CMK (cell line): ENCODE measurements around the gene C1RL.
A peak's percentile ranks its signal among the peaks of the same experiment; 100 is the strongest.
"Not testable (repeated sequence)": the region's sequence is repeated elsewhere in the genome, so short reads cannot be mapped to it uniquely, and the experiment has no call there.

ENCODE experiments used
- DNase-seq: peaks from one replicate; pipeline ENCODE4 v3.0.0-alpha.2; 2010; ENCODE audit warnings: low read depth

Gene C1RL

DNA sequence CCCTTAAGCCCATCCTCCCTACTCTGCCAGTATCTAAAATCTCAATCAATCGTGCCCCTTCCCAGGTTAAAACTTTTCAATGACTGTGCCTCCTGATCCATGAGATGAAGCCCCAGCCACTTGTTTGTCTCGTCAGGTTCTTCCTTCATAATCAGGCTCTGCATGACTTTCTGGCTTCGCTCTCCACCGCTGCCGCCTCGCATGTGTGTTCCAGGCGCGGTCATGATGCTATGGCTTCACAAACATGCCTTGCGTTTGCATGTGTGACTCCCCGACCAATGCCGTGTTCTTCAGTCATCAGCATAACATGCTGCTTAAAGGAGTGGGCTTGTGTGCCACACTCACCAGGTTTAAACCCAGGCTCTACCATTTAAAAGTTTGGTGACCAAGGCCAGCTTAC is 5.0 kb upstream of the C1RL start:
- DNase-seq: no peak

DNA sequence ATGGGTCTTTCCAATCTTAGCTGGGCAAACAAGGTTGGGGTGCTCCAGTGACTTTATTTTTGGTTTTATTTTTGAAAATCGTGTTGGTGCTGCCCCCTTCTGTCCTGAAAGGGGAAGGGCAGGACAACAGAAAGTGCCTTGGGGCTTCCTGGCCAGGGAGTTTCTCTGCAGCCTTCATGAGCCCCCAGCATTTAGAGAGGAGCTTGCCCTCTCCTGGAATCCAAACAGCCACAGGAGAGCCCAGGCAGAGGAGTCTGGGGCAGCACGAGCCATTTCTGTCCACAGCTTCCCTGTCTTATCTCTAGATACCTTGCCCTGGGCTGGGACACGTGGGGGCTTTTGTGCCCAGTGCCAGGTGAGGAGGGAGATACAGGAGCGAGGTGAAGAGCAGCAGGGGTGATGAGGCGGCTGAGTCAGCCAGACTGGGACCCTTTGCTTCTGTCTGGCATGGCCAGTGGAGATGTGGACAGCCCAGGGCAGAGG is 4.4 kb upstream of the C1RL start:
- no peak for DNase-seq

DNA sequence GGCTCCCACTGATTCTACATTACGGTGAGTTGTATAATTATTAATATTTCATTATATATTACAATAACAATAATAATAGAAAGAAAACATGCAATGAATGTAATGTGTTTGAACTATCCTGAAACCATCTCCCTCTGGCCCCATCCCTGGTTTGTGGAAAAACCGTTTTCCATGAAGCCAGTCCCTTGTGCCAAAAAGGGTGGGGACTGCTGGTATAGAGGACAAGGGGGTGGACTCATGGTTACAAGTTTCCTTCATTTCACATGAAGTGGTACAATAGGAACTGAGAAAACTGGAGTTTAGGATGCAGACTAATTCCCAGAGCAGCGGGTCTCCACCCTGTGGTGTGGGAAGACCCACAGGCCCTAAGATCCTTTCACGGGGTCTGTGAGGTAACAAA is 3.0 kb upstream of the C1RL start:
- no peak for DNase-seq

DNA sequence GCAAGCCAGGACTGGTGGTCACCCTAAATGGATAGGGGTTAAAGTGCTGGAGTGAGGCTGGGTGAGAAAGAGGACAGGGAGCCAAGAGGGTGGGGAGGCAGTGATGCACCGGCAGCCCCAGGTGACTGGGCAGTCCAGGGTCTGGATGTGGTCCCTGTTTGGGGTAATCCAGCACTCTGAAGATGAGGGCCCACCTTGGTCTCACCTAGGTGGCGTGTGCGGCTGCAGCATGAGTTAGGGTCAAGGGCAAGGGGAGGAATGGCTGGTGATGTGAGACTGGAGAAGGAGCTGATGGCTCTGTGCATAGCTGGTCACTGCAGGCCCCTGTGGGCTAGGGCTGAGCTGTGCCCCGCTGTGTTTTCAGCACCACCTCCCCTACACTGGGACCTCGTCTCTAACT is 1.6 kb upstream of the C1RL start:
- no peak for DNase-seq

DNA sequence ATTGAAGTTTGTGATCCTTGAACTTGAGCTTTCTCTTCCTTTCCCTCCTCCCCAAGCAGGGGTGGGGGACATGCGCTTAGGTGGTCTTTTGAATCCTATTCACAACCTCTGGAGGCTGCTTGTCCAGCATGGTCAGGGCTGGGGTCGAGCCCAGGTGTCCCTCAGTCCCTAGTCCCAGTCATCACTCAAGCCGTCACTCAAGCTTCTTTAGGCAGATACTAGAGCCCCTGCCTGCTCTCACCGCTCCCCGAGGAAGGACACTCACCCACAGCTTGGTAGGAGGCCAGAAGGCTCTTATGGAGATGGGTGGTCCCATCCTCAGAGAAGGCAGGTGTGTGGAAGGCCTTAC is 532 bp upstream of the C1RL start:
- DNase-seq: no peak

DNA sequence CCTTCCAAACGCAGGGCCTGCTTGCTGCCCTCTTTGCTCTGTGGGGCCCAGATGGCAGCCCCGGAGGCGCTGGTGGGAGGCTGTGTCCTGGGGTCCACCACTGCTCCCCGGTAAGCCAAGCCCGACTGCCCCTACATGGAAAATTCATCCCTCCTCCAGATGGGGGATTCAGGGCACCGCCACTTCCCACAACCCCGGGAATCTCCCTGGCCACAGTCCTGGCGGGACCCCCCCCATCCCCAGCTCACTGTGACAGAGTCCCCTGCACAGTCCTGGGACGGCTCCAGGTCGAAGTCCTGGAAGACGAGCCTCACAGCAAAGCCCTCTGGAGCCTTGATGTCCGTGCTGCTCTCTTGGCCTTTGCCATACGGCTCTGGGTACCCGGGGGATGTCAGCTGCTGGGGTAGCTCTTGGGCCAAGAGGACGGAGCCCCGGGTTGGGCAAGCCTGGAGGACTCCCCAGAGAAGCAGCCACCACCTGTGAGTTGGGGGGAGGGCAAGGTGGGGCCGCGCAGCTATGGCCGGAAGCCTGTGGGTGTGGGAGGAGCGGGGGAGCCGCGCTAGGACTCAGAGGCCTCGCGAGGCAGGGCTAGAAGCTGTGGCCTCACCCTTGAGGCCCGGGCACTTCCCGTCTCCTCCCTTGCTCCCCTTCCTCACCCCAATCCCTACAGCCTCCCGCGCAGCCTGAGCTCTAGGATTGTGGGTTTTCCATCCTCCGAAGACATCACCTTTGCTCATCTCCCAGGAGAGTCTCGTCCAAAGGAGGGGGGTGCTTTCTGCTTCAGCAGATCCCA is 815 bp downstream of the C1RL start:
- DNase-seq: peak; percentile 91

DNA sequence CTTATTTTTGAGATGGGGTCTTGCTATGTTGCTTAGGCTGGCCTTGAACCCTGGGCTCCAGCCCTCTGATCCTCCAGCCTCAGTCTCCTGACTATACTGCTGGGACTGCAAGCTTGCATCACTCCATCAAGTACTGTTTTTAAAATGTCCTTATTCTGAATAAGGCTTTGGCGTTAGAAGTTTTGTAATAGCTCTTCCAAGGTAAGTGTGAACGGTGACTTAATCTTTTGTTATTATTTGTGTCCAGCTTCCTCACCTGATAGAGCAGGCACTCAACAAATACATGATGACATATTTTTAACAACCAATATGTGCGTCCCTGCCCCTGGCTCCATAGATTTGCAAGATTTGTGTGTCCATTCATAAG is 1.4 kb downstream of the C1RL start:
- DNase-seq: no peak

DNA sequence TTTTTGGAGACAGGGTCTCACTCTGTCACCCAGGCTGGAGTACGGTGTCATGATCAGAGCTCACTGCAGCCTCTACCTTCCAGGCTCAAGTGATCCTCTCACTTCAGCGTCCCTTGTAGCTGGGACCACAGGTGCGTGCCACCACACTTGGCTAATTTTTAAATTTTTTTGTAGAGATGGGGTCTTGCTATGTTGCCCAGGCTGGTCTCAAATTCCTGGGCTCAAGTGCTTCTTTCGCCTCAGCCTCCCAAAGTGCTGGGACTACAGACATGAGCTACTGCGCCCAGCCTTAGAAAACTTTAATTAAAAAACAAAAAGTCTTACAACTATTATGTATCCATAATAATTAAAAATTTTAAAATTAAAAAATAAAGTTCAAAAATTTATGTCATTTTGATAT is 1.8 kb downstream of the C1RL start:
- not testable (repeated sequence) for DNase-seq

DNA sequence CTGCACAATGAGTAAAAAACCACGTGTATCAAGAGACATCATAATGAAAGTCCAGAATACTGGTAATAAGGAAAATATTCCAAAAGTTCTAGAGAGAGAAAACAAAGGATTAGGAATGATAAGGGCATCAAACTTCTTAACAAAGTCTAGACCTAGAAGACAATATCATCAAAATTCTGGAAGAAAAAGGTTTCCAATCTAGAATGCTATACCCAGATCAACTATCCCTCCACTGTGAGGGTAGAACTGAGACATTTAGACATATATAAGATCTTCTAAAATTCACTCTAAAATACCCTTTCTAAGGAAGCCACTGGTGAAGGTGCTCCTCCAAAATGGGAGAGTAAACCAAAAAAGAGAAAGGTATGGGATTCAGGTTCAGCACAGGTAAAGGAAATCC is 2.9 kb downstream of the C1RL start:
- DNase-seq: no peak

DNA sequence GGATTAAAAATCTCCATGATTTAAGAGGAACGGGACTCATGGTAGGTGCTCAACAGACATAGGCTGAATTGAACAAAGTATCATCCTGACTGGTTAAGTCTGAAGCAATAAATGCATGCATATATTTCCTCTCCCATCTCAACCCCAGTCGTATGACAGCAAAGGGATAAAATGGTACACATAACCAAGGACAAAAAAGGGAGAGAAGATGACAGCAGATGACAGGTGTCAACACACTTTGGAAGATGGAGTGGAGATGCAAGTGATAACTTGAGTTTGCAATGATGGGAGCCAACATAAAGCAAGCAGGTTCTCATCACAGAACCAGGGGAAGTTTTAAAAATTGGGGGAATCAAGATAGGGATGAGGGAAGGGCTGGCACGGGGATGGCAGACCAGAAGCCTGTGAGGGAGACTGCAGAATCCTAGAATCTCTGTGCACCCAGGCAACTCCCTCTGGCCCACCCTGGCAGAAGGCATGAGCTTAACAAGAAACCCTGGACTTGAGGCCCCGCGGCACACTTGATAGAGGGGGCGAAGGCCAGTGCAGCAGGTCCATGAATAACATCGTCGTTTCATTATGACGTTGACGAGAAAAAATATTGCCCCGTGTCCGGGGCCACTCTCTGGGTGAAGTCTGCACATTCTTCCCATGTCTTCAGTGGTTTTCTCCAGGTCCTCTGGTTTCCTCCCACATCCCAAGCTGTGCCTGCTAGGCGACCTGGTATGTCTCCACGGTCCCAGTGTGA is 5.0 kb downstream of the C1RL start:
- DNase-seq: no peak

DNA sequence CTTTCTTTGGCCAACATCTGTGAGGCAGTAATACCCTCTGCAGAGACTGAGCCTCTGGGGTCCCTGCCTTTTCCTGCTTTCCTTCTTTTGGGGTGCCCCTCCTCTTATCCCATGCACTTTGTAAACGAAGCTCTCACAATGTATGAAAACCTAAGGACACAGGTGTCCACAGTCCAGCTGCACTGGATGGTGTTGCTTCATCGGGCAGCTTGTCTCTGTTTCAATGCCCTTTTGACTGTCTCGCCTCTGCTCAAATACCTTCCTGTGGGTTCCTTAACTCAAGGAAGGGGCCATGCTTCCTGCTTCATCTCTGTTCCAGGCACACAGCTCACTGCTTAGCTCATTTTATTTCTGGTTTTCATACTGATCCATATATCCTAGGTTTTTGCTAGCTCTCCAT is 6.4 kb downstream of the C1RL start:
- DNase-seq: no peak

DNA sequence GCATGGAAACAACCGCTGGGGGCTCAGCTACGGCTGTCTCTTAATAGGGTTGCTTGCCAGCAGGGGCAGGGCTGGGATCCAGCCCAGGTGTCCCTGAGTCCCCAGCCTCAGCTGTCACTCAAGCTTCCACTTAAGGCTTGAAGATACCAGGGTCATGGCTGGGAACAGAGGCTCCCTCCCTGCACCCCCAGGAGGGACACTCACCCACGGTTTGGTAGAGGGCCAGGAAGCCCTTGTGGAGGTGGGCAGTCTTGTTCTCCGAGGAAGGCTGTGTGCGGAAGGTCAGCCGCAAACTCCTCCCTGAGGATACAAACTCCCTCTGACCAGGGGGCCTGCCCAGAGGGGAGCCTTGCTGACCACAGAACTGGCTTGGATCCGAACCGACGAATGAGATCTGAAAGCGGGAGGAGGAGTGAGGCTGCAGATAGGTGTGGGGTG is 7.3 kb downstream of the C1RL start:
- no peak for DNase-seq

DNA sequence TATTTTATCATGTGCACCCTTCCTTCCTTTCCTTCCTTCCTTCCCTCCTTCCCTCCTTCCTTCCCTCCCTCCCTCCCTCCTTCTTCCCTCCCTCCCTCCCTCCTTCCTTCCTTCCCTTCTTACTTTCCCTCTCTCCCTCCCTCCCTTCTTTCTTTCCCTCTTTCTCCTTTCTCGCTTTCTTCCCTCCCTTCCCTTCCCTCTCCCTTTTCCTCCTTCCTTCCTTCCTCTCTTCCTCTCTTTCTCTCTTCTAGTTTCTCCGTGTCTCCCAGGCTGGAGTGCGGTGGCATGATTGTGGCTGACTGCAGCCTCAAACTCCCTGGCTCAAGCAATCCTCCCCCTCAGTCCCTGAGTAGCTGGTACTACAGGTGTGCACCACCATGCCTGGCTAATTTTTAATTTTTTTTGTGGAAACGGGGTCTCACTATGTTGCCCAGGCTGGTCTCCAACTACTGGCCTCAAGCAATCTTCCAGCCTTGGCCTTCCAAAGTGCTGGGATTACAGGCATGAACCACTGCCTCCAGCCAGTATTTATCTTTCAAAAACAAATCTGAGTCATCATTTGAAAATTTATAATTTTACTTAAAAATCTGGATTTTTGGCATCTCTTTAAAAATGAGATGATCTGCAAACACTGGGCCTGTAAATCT is 7.8 kb downstream of the C1RL start:
- no peak for DNase-seq

DNA sequence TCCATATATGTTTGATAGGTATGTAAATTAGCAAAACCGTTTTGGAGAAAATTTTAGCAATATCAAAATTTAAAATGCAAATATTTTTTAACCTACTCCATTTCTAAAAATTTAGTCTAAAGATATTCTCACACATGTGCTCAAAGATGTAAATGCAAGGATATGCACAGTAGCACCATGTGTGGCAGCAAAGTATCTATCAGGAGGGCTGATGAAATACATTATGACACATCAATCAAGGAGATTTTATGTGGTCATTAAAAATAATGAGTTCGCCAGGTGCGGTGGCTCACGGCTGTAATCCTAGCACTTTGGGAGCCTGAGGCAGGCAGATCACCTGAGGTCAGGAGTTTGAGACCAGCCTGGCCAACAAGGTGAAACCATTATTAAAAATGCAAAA is 8.8 kb downstream of the C1RL start:
- DNase-seq: no peak

DNA sequence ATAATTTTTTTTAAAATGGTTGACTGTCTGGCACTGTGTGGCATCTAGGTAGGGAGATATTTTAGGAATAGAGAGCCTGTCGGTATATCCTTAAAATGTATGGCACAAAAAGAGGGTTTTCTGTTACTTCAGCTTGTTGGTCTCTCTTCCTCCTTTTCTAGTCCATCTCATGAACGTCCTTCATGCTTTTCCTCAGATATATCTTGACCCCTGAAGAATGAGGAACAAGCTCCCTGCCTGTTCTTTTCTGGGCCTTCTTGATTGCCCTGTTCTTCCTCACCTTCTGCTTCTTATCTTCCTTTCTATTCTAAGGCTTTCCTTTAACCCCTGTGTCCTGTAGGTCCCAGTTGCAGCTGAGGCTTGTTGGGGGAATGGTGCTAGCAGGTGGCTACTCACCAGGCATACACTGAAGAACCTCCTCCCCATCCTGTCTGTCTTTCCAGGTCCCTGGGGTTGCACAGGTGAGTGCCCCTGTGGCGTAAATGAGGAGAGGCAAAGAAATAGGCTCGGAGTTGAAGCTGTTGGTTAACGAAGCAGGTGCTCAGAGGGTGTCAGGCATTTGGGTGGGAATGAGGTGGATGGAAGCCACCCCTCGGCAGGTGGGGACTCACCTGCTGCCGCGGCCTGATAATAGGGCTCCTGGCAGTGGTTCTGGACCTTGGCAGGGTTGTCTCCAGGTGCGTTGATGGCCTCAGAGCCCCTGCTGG is 9.6 kb downstream of the C1RL start:
- no peak for DNase-seq

DNA sequence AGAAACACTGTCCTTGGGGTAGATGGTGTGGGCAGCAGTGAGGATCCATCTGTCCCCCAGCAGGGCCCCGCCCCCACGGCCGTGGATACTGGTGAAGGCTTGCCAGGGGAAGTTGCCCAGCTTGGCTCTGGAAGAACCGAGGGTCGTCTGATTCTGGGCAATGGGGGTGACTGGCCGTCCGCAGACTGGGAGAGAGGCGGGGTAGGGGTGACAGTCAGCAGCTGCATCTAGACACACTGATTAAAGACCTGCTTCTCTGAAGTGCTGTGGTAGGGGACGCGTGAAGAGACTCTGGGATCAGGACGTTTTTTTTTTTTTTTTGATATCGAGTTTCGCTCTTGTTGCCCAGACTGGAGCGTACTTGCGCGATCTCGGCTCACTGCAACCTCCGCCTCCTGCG is 12.0 kb downstream of the C1RL start:
- no peak for DNase-seq

DNA sequence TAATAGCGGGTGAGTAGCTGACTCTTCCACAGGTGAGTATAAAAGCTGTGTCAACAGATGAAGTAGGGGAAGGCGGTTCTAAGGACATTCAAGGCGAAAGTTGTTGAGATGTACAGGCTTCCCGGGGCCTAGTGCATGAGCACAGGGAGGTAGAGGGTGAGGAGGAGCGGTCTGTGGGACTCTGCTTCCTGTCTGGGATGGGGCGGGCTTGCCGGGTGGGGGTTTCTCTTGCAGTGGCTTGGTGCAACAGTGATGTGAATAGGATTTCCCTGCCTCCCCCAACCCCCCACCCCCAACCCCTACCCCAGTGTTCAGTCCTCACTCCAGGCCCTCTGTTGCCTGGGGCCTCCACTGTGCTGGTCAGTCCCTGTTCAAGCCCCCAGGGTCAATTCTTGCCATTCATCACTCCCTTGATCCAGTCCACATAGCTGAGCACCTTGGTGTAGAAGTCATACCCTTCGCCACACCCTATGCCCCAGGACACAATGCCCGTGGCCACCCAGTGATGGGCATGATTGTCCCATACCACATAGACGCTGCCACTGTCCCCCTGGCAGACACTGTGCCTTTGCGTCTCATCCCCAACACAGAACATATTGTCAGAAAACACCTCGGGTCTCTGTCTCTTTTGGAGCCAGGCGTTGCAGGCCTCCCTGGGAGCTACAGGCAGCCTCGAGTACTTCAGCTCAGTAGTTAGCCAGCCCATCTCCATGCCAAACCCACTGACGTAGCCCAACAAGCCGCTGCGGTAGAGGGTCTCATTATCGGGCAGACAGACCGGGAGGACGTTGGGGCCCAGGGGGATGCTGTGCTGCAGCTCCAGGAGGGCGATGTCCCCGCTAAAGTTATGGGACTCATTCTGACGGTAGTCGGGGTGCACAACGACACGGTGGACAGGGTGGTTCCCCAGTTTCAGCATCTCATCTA is 12.7 kb downstream of the C1RL start:
- no peak for DNase-seq

DNA sequence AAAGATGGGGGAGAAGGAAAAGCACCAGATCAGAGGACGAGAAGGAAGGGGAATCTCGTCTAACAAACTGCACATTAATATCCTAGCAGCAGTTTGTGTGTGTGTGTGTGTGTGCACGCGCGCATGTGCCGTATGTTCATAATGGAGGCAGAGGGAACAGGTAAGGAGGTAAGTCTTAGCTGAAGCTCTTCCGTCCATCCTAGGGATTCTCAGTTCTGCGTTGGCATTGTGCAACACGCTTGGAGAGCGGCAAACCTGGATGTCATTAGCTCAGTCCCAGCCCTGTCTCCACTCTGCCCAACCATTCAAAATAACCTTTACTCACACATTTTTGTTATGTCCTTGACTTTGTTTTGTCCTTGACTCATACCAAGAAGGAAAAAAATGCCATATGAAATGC is 15.1 kb downstream of the C1RL start:
- no peak for DNase-seq

DNA sequence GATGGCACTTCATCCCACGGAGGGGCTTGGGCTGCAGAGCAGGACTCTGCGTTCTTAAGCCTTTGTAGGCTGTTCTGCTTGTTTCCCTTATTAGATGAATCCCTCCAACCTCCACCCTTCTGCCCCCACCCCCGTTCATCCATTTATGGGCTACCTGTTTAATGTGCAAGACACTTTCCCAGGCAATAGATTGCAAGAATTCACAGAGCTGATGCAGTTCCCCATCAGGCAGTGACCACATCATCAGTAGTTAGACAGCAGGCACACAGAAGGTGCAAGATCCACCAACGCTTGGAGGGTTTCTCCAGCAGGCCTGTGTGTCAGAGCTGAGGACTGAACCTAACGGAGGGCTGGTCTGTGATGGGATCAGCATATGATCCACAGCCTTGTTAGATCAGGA is 15.5 kb downstream of the C1RL start:
- DNase-seq: no peak

DNA sequence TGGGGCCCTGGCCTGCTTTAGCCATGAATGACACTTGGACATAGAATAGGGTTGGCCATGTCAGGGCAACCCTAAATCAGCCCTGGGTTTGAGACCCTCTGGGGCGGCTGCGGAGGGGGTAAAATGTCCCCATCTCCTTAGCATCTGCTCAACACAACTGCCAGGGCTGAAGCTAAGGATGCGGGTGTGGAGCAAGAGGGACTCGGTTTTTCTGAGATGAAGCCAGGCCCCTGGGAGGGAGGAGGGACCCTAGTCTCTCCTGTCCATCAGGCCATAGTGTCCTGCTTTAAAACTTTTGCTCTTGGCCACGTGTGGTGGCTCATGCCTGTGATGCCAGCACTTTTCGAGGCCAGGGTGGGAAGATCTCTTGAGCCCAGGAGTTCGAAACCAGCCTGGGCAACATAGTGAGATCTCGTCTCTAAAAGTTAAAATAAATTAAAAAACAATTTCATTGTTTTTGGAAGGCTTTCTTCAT is 16.0 kb downstream of the C1RL start:
- DNase-seq: no peak

DNA sequence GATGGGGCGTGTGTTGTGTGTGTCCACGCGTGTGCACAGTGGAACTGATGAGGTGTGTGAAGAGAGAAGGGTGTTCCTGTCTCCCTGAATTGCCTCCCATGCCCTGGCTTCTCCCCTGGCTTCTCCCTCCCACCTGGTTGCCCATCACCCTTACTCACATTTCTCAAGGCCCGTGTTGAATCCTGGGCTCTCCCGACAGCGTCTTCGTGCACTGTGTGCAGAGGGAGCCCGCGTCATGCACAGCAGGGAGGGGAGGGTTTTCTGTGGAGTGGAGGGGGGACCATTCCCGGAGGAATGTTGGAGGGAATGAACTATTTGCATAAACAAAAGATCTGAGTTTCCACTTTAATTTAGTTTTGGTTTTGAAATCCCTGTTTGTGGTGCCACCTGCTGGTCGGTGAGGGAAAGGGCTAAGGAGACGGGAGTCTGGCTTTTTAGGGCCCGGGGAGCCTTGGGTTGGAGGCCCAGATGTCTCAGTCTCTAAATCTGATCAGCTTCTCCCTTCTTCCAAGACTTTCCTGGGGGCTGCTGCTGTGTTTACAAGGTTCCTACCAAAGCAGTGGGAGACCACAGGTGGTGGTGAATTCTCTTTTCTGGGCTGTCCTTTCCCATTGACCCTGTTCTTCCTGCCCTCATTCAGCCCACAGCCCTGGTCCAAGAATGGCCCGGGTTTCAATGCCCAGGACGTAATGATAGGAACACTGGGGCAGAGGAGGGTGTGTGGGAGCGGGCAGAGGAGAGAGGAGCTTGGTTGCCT is 16.6 kb downstream of the C1RL start, which contains the start of gene C1R:
TSS of gene C1R (minus strand) at position 217 of the 757 bp plus-strand sequence. CDS start at position 160, 57 bp downstream.
- no peak for DNase-seq
